DMS53 treated with DMSO at 0.1 percent for 48 hours (cell line): ENCODE measurements around the gene CAMSAP1.

Source experiments
- DNase-seq: peaks from one replicate; lab custom pipeline; 2025; ENCODE audit not compliant: unreplicated experiment; lab: John Stamatoyannopoulos, UW

Gene CAMSAP1

DNA sequence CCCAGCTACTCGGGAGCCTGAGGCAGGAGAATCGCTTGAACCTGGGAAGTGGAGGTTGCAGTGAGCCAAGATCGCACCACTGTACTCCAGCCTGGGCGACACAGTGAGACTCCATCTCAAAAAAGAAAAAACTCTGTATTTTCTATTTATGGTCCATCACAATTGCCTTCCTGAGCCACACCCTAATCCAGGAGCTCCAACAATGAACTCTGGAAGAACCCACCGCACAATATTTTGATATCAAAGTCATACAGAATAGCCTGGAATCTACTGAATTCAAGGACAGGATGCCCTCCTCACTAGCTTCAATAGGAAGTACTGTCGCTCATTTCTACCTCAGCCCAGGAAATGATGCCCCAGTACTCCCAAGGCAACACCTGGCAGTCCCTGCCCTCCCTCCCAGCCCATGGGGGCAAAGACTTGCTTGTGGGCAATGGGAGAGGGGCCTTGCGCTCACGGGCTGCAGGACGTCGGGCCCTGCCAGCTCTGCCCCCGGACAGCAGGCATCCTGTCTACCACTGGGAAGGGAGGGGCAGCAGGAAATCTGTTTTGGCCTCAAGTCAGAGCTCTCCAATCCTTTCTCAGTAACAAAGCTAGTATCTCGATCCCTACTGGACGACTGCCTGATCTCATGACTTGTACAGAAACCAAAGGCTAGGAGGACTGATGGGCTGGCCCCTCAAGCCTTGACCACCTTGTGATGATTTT, 34.1 kb upstream of the CAMSAP1 start:
- DNase-seq = no peak

DNA sequence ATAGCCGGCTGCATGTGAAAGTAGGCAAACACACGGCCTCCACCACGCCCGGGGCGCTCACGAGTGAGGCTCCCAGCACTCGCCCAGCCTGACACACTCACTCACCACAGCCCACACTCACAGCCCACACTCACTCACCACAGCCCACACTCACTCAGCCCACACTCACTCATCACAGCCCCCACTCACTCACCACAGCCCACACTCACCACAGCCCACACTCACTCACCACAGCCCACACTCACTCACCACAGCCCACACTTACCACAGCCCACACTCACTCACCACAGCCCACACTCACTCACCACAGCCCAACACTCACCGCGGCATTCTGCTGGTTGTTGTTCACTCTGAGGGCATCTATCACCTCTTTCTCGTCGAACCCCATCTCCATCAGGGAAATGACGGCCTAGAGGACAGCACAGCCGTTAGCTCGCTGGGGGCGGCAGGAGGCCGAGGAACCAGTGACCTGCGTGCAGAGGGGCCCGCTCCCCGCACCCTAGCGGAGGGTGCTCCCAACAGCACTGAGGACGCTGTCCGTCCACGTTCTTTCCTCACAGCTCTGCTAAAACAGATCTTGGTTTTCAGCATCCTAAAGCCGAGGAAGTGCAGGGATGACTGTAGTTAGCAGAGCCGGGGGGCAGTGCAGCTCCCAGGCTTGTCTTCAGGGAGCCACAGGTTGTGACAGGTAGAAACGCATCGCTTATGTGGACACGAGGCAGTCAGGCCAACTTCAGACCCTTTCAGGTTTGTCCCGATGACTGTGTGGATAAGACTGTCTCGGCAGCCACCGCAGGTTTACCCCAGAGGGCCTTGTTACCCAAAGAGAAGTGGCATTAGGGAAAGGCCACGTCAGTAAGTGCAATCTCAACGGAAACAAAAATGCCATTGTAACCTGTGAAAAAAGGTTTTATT, 32.3 kb upstream of the CAMSAP1 start:
- DNase-seq = no peak

DNA sequence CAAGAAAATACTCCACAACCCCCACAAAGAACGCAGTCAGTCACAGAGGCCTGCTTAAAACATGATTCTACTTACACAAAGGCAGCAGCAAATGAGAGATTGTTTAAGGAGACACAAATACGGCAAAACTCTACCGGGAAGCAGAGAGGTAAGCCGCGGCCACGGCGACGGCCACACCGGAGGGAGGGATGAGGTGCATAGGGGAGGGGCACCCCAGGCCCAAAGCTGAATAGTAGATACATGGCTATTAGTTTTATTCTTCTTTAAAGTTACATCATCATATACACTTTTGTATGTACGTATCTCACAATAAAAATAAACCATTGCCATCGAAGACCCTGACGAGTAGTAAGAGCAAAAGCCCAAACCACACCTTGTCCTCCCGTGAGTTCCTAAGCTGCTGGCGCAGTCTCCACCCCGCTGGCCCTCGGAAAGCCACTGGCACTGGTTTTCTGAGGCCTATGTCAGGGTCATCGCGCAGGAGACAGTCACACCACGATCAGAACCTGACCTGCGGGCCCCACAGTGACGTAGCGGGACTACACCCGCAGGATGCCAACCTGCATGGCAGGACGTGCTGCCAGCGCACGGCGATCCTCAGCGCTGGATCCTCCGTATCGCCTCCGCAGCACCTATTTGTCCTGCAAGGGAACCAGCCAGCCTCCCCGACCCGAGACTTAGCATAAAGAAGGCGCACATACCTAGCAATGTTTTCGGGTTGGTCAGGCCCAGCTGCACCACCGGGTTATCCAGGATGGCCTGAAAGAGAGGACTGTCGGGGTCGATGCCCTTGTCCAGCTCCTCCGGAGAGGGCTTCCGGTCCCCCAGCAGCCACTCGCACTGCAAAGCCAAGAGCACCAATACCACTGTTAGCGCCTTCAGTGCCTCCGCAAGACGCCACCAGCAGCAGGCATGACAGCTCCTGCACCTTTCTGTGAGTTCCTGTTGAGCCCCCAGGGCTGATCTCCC, 30.5 kb upstream of the CAMSAP1 start:
- DNase-seq = no peak

DNA sequence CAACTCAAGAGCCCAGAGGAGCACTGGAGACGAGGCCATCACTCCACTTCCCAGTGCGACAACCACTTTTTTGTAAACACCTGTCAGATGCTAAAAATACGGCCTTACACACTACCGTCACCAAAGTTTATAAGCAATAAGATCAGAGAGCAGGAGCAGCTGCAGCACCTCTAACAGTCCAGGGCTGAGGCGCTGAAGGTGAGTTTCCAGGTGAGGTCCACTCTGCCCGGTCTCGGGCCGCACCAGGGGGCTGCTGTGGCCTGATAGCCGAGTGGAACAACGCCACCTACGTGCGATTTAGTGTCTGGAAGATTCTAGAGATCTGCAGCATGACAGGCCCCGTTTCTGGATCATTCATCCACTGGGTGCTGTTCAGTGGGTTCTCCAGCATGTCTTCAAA, 25.8 kb upstream of the CAMSAP1 start:
- DNase-seq = no peak

DNA sequence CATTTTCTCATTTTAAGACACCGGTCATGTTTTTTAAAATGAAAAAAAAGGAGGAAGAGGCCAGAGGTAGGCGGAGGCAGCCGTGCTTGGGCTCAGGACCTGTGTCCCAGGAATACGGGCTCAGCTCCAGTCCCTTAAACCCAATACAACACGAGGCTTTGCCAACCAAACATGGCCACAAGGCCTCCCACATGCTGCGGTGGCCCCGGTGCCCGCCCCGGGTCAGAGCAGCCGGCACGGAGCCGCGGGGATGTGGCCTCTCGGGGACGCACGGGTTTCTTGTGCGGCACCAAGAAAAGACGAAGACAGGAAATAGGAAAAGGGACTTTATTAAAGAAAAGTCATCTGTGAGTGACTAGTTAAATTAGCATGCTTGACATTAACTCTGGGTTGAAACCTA, 25.3 kb upstream of the CAMSAP1 start:
- no peak for DNase-seq

DNA sequence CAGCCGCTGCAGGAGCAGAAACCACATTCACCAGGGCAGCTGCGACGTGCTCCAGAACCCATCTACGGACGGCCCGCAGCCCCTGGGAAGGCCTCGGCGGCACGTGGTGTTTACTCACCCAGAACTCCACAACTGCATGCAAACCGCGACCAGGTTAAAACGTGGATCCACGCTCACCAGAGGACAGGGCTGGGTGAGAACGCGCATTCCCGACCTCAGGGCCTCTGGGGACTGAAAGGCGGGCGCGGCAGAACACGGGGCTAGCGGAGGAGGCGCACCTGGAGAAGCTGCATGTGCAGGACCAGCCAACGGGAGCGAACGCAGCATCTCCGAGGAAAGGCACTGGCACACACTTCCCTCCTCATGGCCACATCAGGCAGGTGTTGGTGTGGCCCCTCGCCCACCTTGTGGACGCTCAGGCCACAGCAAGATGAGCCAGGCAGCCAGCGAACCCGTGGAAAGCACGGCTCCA, 24.0 kb upstream of the CAMSAP1 start:
- DNase-seq = no peak

DNA sequence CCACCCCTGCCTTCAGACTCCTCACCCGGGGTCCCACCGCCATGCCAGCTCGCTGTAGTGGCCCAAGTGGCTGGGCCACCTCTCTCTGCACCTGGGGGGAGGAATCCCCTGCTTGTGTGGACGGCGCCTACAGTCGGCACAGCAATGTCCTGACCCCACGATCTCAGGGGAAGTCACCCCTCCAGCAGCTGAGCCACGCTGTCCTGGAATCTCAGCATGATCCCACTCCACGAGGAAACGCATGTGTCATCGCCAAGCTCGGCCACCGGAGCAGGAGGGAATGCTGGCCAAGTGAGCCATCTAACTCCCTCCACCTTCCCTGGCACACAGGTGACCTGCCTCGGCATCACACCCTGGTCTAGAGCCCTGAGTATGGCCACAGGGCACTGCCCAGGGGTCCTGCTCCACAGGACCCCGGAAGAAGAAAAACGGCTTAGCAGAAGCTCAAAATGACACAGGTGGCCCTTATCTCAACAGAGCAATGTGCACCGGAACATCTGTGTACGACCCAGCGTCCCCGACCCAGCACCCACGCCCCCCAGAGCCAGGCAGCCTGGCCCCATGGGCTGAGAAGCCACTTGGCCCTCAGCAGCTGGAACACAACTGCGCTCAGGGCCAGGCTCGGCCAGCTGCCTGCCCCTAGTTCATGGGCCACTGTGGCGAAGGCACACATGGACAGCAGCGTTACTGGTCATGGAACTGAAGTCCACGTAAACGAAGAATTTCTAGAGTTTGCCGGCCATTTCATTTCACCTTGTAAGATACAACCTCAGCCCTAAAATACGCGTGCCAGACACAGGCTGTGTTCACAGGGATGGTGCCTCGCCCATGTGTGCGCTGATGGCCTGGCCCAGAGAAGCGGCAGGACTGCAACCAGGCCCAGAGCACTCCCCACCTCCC, 23.4 kb upstream of the CAMSAP1 start:
- no peak for DNase-seq

DNA sequence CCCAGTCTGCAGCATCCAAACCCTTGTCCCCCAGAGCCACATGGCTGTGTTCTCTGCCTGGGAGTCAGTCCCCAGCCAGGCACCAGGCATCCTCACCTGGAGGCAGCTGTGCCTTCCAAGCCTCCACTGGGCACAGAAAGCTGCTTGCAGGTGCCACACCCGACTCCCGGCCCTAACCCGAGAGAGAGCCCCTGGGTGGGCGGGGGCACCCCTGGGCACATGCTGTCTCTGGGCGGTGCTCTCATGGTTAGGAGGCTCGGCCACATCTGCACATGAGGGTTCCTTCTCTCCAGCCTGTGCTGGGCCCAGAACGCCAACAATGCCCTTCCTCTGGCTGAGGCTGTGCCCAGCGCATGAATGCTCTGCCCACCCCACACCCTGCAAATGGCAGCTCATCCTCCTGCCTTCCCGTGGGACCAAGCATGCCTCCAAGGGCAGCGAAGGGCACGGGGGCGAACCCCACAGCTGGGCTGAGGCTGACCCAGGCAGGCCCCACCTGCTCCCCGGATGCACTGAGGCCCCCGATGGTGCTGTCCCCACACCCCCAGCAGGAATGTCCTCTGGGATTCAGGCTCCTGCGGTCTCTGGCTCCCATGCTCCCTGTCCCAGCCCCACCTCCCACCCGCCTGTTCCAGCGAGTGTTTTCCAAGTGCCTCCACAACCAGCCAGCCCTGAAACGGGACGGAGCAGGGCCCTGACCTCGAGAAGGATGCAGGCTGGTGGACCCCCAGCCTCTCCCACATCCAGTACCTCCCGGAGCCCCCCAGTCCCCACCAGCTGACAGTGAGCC, 22.5 kb upstream of the CAMSAP1 start:
- no peak for DNase-seq

DNA sequence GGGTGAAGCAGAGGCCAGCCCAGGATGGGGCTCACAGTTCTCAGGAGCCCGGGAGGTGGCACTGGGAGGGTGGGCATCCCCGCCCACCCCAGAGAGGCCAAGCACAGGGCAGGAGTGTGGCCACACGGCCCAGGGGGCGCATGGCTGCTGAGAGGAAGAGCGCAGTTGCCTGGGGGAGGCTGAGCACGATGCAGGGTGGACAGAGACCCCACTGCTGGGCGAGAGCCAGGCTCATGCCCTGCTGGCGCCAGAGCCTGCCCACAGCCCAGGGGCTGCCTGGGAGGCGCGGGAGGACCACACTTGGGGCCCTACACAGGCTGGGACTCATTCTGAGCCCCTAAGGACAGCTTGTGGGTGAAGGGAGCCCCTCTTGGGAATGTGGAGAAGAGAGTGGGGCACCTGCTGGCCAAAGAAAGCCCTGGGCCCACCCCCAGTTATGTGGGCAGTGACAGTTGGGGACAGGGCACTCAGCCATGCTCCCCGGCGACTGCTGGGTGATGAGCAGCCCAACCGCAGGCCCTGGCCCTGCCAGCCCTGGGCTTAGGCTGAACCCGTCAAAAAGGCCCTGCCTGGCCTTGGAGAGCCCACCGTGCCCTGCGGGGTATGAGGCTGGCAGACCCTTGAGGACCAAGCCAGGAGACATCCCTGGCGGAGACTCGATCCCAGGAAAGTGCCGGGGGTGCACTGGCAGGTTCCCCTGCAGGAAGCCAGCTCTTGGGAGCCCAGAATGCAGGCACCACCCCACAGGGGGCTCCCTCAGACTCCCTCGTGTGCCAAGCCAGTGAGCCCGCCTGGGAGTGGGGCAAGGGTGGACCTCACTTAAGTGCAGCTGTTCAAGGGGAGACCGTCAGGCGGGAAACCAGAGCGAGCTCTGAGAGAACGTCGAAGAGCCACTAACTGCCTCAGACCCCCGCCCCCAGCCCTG, 21.6 kb upstream of the CAMSAP1 start:
- DNase-seq = no peak

DNA sequence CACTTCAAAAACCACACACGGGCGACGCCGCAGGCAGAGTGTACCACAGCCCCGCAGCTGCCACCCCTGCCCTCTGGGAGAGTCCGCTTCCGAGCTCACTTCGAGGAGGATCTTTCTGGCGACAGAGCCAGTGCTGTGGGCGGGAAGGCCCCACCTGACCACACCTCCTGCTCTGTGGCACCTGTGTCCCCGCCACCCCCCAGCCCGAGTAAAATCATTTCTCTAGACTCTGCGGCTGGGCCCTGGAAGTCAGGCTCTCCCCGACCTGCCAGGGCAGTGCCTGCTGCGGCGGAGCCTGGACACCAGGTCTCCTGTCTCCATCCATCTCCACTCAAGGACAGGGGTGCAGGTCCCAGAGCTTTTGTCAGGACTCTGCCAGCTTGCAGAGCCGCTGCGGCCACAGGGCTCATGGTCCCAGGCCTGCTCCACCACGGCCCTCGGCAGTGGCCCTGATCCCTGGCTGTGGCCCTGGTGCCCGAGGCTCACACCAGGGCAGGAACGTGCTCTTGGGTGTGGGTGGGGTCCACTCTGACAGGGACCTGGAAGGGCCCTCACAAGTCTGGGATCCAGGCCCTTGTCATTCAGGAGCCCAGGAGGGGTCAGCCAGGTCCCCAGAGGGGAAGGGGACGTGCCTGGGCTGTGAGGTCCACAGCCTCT, 20.9 kb upstream of the CAMSAP1 start:
- DNase-seq = no peak

DNA sequence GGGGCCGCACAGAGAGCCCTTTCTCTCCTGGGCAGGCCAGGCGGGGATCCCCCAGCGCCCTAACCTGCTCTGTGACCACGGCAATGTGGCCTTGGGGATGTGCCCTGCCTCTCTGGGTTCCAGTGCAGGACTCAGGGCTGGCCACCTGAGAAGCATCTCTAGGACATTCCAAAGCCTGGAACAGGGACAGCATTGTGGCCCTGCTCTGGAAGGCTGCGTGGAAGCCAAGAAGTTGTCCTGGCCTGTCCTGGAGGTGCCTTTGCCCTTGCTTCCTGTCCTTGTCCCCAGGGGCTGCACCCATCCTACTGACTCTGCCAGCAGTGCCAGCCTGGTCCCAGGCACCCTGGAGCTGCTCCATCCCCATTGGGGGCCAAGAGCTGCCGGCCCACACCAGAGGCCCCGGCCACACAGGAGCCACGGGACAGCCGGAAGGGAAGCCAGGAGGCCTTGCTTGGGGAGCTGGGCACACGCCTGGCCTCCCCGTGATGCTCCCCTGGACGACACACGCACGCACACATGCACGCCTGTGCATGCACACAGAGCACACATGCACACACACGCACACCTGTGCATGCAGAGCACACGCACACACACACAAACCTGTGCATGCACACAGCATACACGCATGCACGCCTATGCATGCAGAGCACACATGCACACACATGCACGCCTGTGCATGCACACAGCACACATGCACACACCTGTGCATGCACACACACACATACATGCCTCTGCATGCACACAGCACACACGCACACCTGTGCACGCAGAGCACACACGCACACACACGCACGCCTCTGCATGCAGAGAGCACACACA, 20.1 kb upstream of the CAMSAP1 start:
- DNase-seq = no peak

DNA sequence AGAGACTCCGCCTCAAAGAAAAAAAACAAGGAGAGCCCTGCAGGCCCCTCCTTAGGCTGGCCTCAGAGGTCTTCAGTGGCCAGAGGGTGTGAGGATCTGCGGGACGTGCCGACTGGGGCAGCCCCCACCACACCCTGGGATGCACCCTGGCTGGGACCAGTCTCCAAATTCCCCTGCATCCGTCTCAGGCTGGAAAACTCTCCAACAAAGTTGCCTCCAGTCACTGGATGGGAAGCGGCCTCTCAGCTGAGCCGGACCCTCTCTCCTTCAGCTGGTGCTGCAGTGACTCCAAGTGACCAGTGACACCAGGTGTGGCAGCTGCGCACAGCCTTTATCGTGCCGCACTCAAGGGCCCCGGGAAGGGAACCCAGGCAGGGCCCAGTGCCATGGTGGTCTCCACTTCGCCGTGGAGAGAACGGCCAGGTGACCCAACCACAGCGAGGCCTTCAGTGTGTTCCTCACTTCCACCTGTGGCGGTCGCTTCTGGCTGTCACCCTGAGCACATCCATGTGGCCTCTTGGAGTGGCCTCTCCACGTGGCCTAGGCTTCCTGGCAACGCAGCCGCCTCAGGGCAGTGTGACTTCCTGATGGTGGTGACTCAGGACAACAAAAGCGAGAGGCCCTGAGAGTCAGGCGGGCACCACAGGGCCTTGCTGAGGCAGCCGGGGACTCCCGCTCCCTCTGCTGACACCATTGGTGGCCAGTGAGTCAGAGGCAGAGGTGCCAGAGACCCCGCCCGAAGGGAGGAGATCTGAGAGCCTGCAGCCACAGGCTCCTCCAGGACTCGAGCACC, 19.3 kb upstream of the CAMSAP1 start:
- DNase-seq = no peak

DNA sequence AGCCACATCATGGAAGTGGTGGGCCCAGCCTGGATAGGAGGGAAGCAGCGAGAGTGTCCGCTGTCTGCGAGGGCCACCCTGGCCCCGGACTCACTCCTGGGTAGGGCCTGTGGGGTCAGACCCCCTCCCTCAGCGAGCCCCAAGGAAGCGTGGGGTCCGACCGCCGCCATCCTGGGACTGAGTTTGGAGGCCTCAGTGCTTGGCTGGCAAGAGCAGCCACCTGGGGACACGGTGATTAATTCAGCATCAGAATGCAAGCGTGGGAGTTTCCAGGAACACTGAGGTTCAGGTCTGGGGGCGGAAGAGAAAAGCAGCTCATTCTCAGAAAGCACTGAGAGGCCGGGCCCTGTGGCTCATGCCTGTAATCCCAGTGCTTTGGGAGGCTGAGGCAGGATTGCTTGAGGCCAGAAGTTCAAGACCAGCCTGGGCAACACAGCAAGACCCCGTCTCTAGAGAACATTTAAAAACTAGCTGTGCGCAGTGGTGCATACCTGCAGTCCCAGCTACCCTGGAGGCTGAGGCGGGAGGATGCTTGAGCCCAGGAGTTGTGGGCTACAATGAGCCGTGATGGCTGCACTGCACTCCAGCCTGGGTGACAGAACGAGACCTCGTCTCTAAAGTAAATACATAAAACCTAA, 18.3 kb upstream of the CAMSAP1 start:
- DNase-seq = no peak

DNA sequence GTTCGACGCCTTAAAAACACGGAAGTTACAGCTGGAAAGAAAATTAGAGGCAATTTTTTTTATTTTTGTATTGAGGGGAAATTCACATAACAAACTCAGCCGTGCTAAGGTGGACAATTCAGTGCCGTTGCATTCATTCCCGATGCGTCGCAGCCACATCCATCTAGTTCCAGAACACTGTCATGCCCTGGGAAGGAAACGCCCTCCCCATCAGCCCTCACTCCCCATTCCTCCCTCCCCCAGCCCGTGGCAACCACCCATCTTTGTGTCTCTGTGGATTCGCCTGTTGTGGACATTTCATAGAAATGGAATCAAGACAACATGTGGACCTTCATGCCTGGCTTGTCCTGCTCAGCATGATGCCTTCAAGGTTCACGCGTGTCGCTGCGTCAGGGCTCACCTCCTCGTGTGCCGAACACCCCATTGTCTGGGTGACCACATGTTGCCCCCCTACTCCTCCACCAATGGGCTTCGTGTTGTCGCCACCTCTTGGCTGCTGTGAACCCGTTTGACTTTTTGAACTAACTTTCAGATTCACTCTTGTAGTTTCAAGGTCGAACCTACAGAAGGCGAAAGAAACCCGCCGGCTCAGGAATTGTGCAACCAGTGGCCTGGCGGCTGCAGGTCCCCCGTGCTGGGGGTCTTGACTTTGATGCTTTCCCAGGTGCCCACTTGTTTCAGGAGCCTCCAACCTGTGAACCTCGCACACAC, 17.4 kb upstream of the CAMSAP1 start:
- no peak for DNase-seq

DNA sequence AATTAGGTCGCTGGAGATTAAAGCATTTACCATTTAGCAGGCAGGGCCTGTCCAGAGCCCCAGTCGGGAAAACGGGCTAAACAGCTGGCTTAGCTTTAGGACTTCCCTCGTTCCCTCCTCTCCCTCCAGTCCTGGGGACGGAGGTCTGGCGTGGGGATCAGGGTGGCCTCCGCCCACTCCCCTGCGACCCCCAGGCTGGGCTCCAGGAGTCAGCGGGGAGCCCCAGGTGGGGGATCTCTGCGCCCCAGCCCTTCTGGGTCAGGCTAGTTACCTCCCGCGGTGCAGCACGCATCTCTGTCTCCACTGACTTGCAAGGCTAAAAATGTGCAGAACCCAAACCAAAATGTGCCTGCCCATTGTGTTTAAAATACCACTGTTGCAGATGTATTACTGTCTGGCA, 16.2 kb upstream of the CAMSAP1 start:
- no peak for DNase-seq
